ENCODE results near the gene PLCE1.

Gene PLCE1

GRCh38 chr10:93995182-93995581 lies 1.5 kb downstream of the PLCE1 start:
- FAIRE-seq = no peak

- FAIRE-seq = no peak
These were observed 2.0 kb downstream of the PLCE1 start for GRCh38 chr10:93995598-93996271.

- FAIRE-seq = no peak
These were observed 2.8 kb downstream of the PLCE1 start for GRCh38 chr10:93996551-93996950.

GRCh38 chr10:93997546-93997945 lies 3.8 kb downstream of the PLCE1 start:
- no peak for FAIRE-seq

GRCh38 chr10:93999401-93999851 lies 5.7 kb downstream of the PLCE1 start:
- no peak for FAIRE-seq

GRCh38 chr10:94000638-94001415 lies 7.1 kb downstream of the PLCE1 start:
- FAIRE-seq = no peak

- no peak for FAIRE-seq
These were observed 7.7 kb downstream of the PLCE1 start for GRCh38 chr10:94001416-94001810.

- FAIRE-seq = no peak
These were observed 8.4 kb downstream of the PLCE1 start for GRCh38 chr10:94002156-94002555.

- FAIRE-seq = no peak
These were observed 9.8 kb downstream of the PLCE1 start for GRCh38 chr10:94003488-94003887.

- FAIRE-seq = no peak
These were observed 11.3 kb downstream of the PLCE1 start for GRCh38 chr10:94005050-94005449.

GRCh38 chr10:94006591-94007550 lies 13.1 kb downstream of the PLCE1 start:
- FAIRE-seq = no peak

GRCh38 chr10:94008526-94008925 lies 14.8 kb downstream of the PLCE1 start:
- no peak for FAIRE-seq

- no peak for FAIRE-seq
These were observed 16.4 kb downstream of the PLCE1 start for GRCh38 chr10:94010116-94010515.

GRCh38 chr10:94010886-94011285 lies 17.2 kb downstream of the PLCE1 start:
- FAIRE-seq = no peak

- FAIRE-seq = no peak
These were observed 17.6 kb downstream of the PLCE1 start for GRCh38 chr10:94011296-94011695.

GRCh38 chr10:94012834-94013233 lies 19.1 kb downstream of the PLCE1 start:
- FAIRE-seq = no peak

- FAIRE-seq = no peak
These were observed 19.6 kb downstream of the PLCE1 start for GRCh38 chr10:94013331-94013760.

GRCh38 chr10:94014304-94014703 lies 20.6 kb downstream of the PLCE1 start:
- FAIRE-seq = no peak

GRCh38 chr10:94016727-94017714 lies 23.3 kb downstream of the PLCE1 start:
- no peak for FAIRE-seq

- no peak for FAIRE-seq
These were observed 24.4 kb downstream of the PLCE1 start for GRCh38 chr10:94018107-94018506.

- FAIRE-seq = no peak
These were observed 30.2 kb downstream of the PLCE1 start for GRCh38 chr10:94023906-94024305.

GRCh38 chr10:94024407-94024806 lies 30.7 kb downstream of the PLCE1 start:
- FAIRE-seq = no peak

Measured in A204.1 (cell line).